Mesendoderm (in vitro differentiated cells): Measurements from ENCODE around the gene CARMIL1.

ENCODE experiments used
- DNase-seq: peaks from one replicate; pipeline ENCODE4 v3.0.0; 2013
- H2AK5ac ChIP-seq: 2 replicates; pipeline ENCODE4 v1.6.1; 2013; ENCODE audit warnings: low read length, inconsistent platforms
- H2BK120ac ChIP-seq: 2 replicates; pipeline ENCODE4 v1.6.1; 2013; ENCODE audit warnings: low read depth, mild to moderate bottlenecking, low read length, moderate library complexity, mixed read lengths
- H2BK15ac ChIP-seq: replicated peaks from 2 replicates; pipeline ENCODE4 v1.6.1; 2013; ENCODE audit warnings: low read depth, mild to moderate bottlenecking, moderate library complexity
- H2BK5ac ChIP-seq: 2 replicates; pipeline ENCODE4 v1.6.1; 2013; ENCODE audit warnings: low read length, inconsistent platforms
- H3K18ac ChIP-seq: 2 replicates; pipeline ENCODE4 v1.6.1; 2013; ENCODE audit warnings: mild to moderate bottlenecking, low read length, mixed read lengths
- H3K23ac ChIP-seq: one replicate; pipeline ENCODE4 v1.6.1; 2013; ENCODE audit warnings: low read length
- H3K27ac ChIP-seq: 2 replicates; pipeline ENCODE4 v1.5.1; 2013; ENCODE audit warnings: low read depth, mild to moderate bottlenecking, inconsistent platforms, low read length, moderate library complexity
- H3K27me3 ChIP-seq: 2 replicates; pipeline ENCODE4 v1.6.1; 2013; ENCODE audit warnings: low read length, control low read depth, mild to moderate bottlenecking, inconsistent platforms; ENCODE audit not compliant: insufficient read depth, poor library complexity
- H3K36me3 ChIP-seq: 2 replicates; pipeline ENCODE4 v1.6.1; 2013; ENCODE audit warnings: low read length, inconsistent platforms; ENCODE audit not compliant: control insufficient read depth, insufficient read depth
- H3K4ac ChIP-seq: one replicate; pipeline ENCODE4 v1.6.1; 2013; ENCODE audit warnings: low read depth, mild to moderate bottlenecking, low read length, moderate library complexity
- H3K4me1 ChIP-seq: 2 replicates; pipeline ENCODE4 v1.6.1; 2013; ENCODE audit warnings: low read depth, low read length, inconsistent platforms; ENCODE audit not compliant: control insufficient read depth
- H3K4me2 ChIP-seq: 2 replicates; pipeline ENCODE4 v1.6.1; 2013; ENCODE audit warnings: low read length
- H3K4me3 ChIP-seq: 2 replicates; pipeline ENCODE4 v1.5.1; 2013; ENCODE audit warnings: mild to moderate bottlenecking, low read length
- H3K56ac ChIP-seq: one replicate; pipeline ENCODE4 v1.6.1; 2013; ENCODE audit warnings: low read length
- H3K79me1 ChIP-seq: 2 replicates; pipeline ENCODE4 v1.6.1; 2013; ENCODE audit warnings: low read length, inconsistent platforms
- H3K79me2 ChIP-seq: 2 replicates; pipeline ENCODE4 v1.6.1; 2013; ENCODE audit warnings: mild to moderate bottlenecking, low read length; ENCODE audit not compliant: control insufficient read depth, insufficient read depth
- H3K9ac ChIP-seq: 2 replicates; pipeline ENCODE4 v1.6.1; 2013; ENCODE audit warnings: low read length, inconsistent platforms
- H4K5ac ChIP-seq: one replicate; pipeline ENCODE4 v1.6.1; 2013; ENCODE audit warnings: low read length
- H4K8ac ChIP-seq: one replicate; pipeline ENCODE4 v1.6.1; 2013; ENCODE audit warnings: low read depth, mild to moderate bottlenecking, control low read depth, low read length, moderate library complexity
- WGBS: extraction: QIAGEN DNeasy Blood & Tissue Kit; methylation state at CpG from one replicate; pipeline ENCODE4 v1.1.7; 2013; ENCODE audit warnings: low lambda C conversion rate, missing lambda C conversion rate; ENCODE audit not compliant: insufficient coverage; ENCODE audit errors: extremely low coverage; 5-methylcytosine and 5-hydroxymethylcytosine counted together

Gene CARMIL1

GRCh38 chr6:25431975-25432307, 152.8 kb downstream of the CARMIL1 start:
- Histone ChIP-seq H3K23ac (no peak overlapping the region), H2BK5ac (no peak overlapping the region), H4K5ac (no peak overlapping the region), H2BK15ac (no peak overlapping the region), H3K79me2 (no peaks in the 10 kb centered on the region), H3K18ac (no peak overlapping the region), H3K4me1 (no peaks in the 10 kb centered on the region), H3K4ac (no peak overlapping the region), H3K56ac (no peak overlapping the region), H2AK5ac (no peak overlapping the region), H3K27ac (no peak overlapping the region), H3K27me3 (no peaks in the 10 kb centered on the region), H3K9ac (no peak overlapping the region), H2BK120ac (no peak overlapping the region), H3K4me3 (no peak overlapping the region), H3K4me2 (no peak overlapping the region), H3K36me3 (no peaks in the 10 kb centered on the region), H3K79me1 (no peaks in the 10 kb centered on the region), H4K8ac (no peak overlapping the region)
- no peak for DNase-seq
- WGBS = no CpG with 5 or more reads among the region's 3 CpGs

GRCh38 chr6:25434921-25435320, 155.7 kb downstream of the CARMIL1 start:
- no peak overlapping the region for H3K9ac ChIP-seq
- no peak overlapping the region for H2BK120ac ChIP-seq
- H3K4me3 ChIP-seq = no peak overlapping the region
- no peak overlapping the region for H4K5ac ChIP-seq
- H3K79me2 ChIP-seq = no peaks in the 10 kb centered on the region
- H2AK5ac ChIP-seq = no peak overlapping the region
- no peak for DNase-seq
- no peak overlapping the region for H2BK5ac ChIP-seq
- no CpG with 5 or more reads among the region's 3 CpGs for WGBS
- H3K27ac ChIP-seq = no peak overlapping the region
- H3K4me1 ChIP-seq = no peaks in the 10 kb centered on the region
- no peak overlapping the region for H4K8ac ChIP-seq
- H3K27me3 ChIP-seq = no peaks in the 10 kb centered on the region
- no peaks in the 10 kb centered on the region for H3K36me3 ChIP-seq
- no peak overlapping the region for H3K56ac ChIP-seq
- H3K23ac ChIP-seq = no peak overlapping the region
- no peak overlapping the region for H3K18ac ChIP-seq
- H3K79me1 ChIP-seq = no peaks in the 10 kb centered on the region
- H3K4me2 ChIP-seq = no peak overlapping the region
- H3K4ac ChIP-seq = no peak overlapping the region
- H2BK15ac ChIP-seq = no peak overlapping the region

GRCh38 chr6:25435416-25435985, 156.3 kb downstream of the CARMIL1 start:
- no peaks in the 10 kb centered on the region for H3K4me1 ChIP-seq
- no peaks in the 10 kb centered on the region for H3K79me1 ChIP-seq
- H2BK5ac ChIP-seq = no peak overlapping the region
- no peak overlapping the region for H3K56ac ChIP-seq
- H3K27me3 ChIP-seq = no peaks in the 10 kb centered on the region
- H3K79me2 ChIP-seq = no peaks in the 10 kb centered on the region
- H4K8ac ChIP-seq = no peak overlapping the region
- no peaks in the 10 kb centered on the region for H3K36me3 ChIP-seq
- H4K5ac ChIP-seq = no peak overlapping the region
- WGBS = no CpG with 5 or more reads among the region's 6 CpGs
- H3K9ac ChIP-seq = no peak overlapping the region
- no peak for DNase-seq
- H3K18ac ChIP-seq = no peak overlapping the region
- no peak overlapping the region for H2AK5ac ChIP-seq
- no peak overlapping the region for H2BK15ac ChIP-seq
- H3K4me3 ChIP-seq = no peak overlapping the region
- H3K27ac ChIP-seq = no peak overlapping the region
- H3K23ac ChIP-seq = no peak overlapping the region
- no peak overlapping the region for H2BK120ac ChIP-seq
- no peak overlapping the region for H3K4me2 ChIP-seq
- H3K4ac ChIP-seq = no peak overlapping the region

GRCh38 chr6:25436760-25437159, 157.6 kb downstream of the CARMIL1 start:
- Histone ChIP-seq H3K79me2 (no peaks in the 10 kb centered on the region), H4K8ac (no peak overlapping the region), H3K27me3 (no peaks in the 10 kb centered on the region), H3K4me3 (no peak overlapping the region), H3K9ac (no peak overlapping the region), H2BK15ac (no peak overlapping the region), H4K5ac (no peak overlapping the region), H3K18ac (no peak overlapping the region), H3K4ac (no peak overlapping the region), H2BK5ac (no peak overlapping the region), H3K36me3 (no peaks in the 10 kb centered on the region), H2AK5ac (no peak overlapping the region), H3K23ac (no peak overlapping the region), H3K27ac (no peak overlapping the region), H3K79me1 (no peaks in the 10 kb centered on the region), H3K4me2 (no peak overlapping the region), H3K56ac (no peak overlapping the region), H2BK120ac (no peak overlapping the region), H3K4me1 (no peaks in the 10 kb centered on the region)
- no peak for DNase-seq
- no CpG with 5 or more reads among the region's 4 CpGs for WGBS

- no peak for DNase-seq
- WGBS = no CpG with 5 or more reads among the region's 1 CpG
- no peaks in the 10 kb centered on the region for H3K79me1 ChIP-seq
- no peak overlapping the region for H4K5ac ChIP-seq
- no peak overlapping the region for H3K4me2 ChIP-seq
- no peak overlapping the region for H3K4ac ChIP-seq
- no peak overlapping the region for H2BK120ac ChIP-seq
- H3K4me1 ChIP-seq = no peaks in the 10 kb centered on the region
- no peaks in the 10 kb centered on the region for H3K79me2 ChIP-seq
- H3K27me3 ChIP-seq = no peaks in the 10 kb centered on the region
- H3K27ac ChIP-seq = no peak overlapping the region
- H3K36me3 ChIP-seq = no peaks in the 10 kb centered on the region
- H2BK15ac ChIP-seq = no peak overlapping the region
- H3K56ac ChIP-seq = no peak overlapping the region
- H3K4me3 ChIP-seq = no peak overlapping the region
- H3K18ac ChIP-seq = no peak overlapping the region
- H2BK5ac ChIP-seq = no peak overlapping the region
- H4K8ac ChIP-seq = no peak overlapping the region
- no peak overlapping the region for H3K23ac ChIP-seq
- no peak overlapping the region for H3K9ac ChIP-seq
- no peak overlapping the region for H2AK5ac ChIP-seq
These were observed 160.2 kb downstream of the CARMIL1 start for GRCh38 chr6:25439368-25439767.

- Histone ChIP-seq H2AK5ac (no peak overlapping the region), H3K23ac (no peak overlapping the region), H2BK5ac (no peak overlapping the region), H3K27ac (no peak overlapping the region), H3K79me1 (no peaks in the 10 kb centered on the region), H3K4me2 (no peak overlapping the region), H4K8ac (no peak overlapping the region), H3K36me3 (no peaks in the 10 kb centered on the region), H3K18ac (no peak overlapping the region), H2BK120ac (no peak overlapping the region), H3K56ac (no peak overlapping the region), H3K27me3 (no peaks in the 10 kb centered on the region), H3K4me1 (no peaks in the 10 kb centered on the region), H2BK15ac (no peak overlapping the region), H4K5ac (no peak overlapping the region), H3K4me3 (no peak overlapping the region), H3K79me2 (no peaks in the 10 kb centered on the region), H3K9ac (no peak overlapping the region), H3K4ac (no peak overlapping the region)
- DNase-seq = no peak
- no CpG with 5 or more reads among the region's 1 CpG for WGBS
These were observed 162.6 kb downstream of the CARMIL1 start for GRCh38 chr6:25441663-25442270.
